Ishikawa (cell line): ENCODE measurements around the gene CRYBG2.

ENCODE experiments used
- CEBPB ChIP-seq: IDR thresholded peaks from 2 replicates; pipeline ENCODE4 v1.6.1; 2012
- CREB1 ChIP-seq: IDR thresholded peaks from 2 replicates; pipeline ENCODE4 v1.6.1; 2012; ENCODE audit warnings: low read depth
- EGR1 ChIP-seq: IDR thresholded peaks from 2 replicates; pipeline ENCODE4 v1.6.1; 2012
- EP300 ChIP-seq: IDR thresholded peaks from 2 replicates; pipeline ENCODE4 v1.6.1; 2012; ENCODE audit warnings: borderline replicate concordance
- FOXM1 ChIP-seq: IDR thresholded peaks from 2 replicates; pipeline ENCODE4 v1.6.1; 2012; ENCODE audit warnings: low read depth, borderline replicate concordance
- MAX ChIP-seq: IDR thresholded peaks from 2 replicates; pipeline ENCODE4 v1.6.1; 2012
- NFIC ChIP-seq: IDR thresholded peaks from 2 replicates; pipeline ENCODE4 v1.6.1; 2012
- RAD21 ChIP-seq: IDR thresholded peaks from 2 replicates; pipeline ENCODE4 v1.6.1; 2012; ENCODE audit warnings: low read depth
- REST ChIP-seq: IDR thresholded peaks from 2 replicates; pipeline ENCODE4 v1.6.1; 2012; ENCODE audit warnings: low read depth, mild to moderate bottlenecking
- TAF1 ChIP-seq: IDR thresholded peaks from 2 replicates; pipeline ENCODE4 v1.6.1; 2012; ENCODE audit warnings: low read depth, mild to moderate bottlenecking
- TCF12 ChIP-seq: IDR thresholded peaks from 2 replicates; pipeline ENCODE4 v1.6.1; 2012; ENCODE audit warnings: low read depth
- TEAD4 ChIP-seq: IDR thresholded peaks from 2 replicates; pipeline ENCODE4 v1.6.1; 2012
- USF1 ChIP-seq: IDR thresholded peaks from 2 replicates; pipeline ENCODE4 v1.6.1; 2012
- YY1 ChIP-seq: IDR thresholded peaks from 2 replicates; pipeline ENCODE4 v1.6.1; 2012; ENCODE audit warnings: low read depth
- ZBTB7A ChIP-seq: IDR thresholded peaks from 2 replicates; pipeline ENCODE4 v1.6.1; 2012; ENCODE audit warnings: low read depth

CRYBG2 gene

GRCh38 chr1:26323382-26323781 is 30.5 kb downstream of the CRYBG2 start:
- TF ChIP-seq FOXM1: no peak
- TF ChIP-seq USF1: no peak
- TF ChIP-seq CREB1: no peak
- TF ChIP-seq EGR1: no peak
- TF ChIP-seq TAF1: no peak
- TF ChIP-seq YY1: no peak
- no peak for TF ChIP-seq CEBPB
- no peak for TF ChIP-seq TCF12
- TF ChIP-seq ZBTB7A: no peak
- TF ChIP-seq NFIC: no peak
- TF ChIP-seq EP300: no peak

GRCh38 chr1:26322042-26322331 is 31.9 kb downstream of the CRYBG2 start:
- TF ChIP-seq RAD21: no peak
- no peak for TF ChIP-seq FOXM1
- no peak for TF ChIP-seq EP300
- no peak for TF ChIP-seq ZBTB7A
- TF ChIP-seq YY1: no peak
- no peak for TF ChIP-seq TEAD4
- no peak for TF ChIP-seq NFIC
- no peak for TF ChIP-seq MAX
- no peak for TF ChIP-seq USF1
- no peak for TF ChIP-seq EGR1
- no peak for TF ChIP-seq CEBPB
- TF ChIP-seq TAF1: no peak
- TF ChIP-seq CREB1: no peak
- TF ChIP-seq REST: no peak
- TF ChIP-seq TCF12: no peak

- TF ChIP-seq CEBPB (no peak), RAD21 (peak; percentile 98), MAX (no peak), EP300 (no peak)
These were observed 32.5 kb downstream of the CRYBG2 start for GRCh38 chr1:26321315-26322041.

GRCh38 chr1:26320896-26321295 is 33.0 kb downstream of the CRYBG2 start:
- TF ChIP-seq EP300 (no peak), TCF12 (no peak), EGR1 (no peak), NFIC (no peak), CEBPB (no peak), YY1 (no peak), REST (no peak), ZBTB7A (no peak), TEAD4 (no peak), USF1 (no peak), FOXM1 (no peak), TAF1 (no peak), CREB1 (no peak), RAD21 (no peak), MAX (no peak)

GRCh38 chr1:26318338-26319064 is 35.4 kb downstream of the CRYBG2 start:
- TF ChIP-seq FOXM1: no peak
- no peak for TF ChIP-seq CREB1
- TF ChIP-seq CEBPB: no peak
- no peak for TF ChIP-seq REST
- TF ChIP-seq EP300: no peak
- no peak for TF ChIP-seq EGR1
- no peak for TF ChIP-seq YY1
- TF ChIP-seq TCF12: no peak
- TF ChIP-seq MAX: no peak
- no peak for TF ChIP-seq RAD21
- TF ChIP-seq TEAD4: no peak
- no peak for TF ChIP-seq NFIC
- TF ChIP-seq TAF1: no peak
- TF ChIP-seq USF1: no peak
- TF ChIP-seq ZBTB7A: no peak
